ENCODE data around the gene GRB2.

GRCh38 chr17:75308732-75309629 lies 96.5 kb downstream of the GRB2 start:
- TF ChIP-seq CTCF (IDR thresholded peaks at IDR 0.05), result no peak
- TF ChIP-seq, protein P1, sequence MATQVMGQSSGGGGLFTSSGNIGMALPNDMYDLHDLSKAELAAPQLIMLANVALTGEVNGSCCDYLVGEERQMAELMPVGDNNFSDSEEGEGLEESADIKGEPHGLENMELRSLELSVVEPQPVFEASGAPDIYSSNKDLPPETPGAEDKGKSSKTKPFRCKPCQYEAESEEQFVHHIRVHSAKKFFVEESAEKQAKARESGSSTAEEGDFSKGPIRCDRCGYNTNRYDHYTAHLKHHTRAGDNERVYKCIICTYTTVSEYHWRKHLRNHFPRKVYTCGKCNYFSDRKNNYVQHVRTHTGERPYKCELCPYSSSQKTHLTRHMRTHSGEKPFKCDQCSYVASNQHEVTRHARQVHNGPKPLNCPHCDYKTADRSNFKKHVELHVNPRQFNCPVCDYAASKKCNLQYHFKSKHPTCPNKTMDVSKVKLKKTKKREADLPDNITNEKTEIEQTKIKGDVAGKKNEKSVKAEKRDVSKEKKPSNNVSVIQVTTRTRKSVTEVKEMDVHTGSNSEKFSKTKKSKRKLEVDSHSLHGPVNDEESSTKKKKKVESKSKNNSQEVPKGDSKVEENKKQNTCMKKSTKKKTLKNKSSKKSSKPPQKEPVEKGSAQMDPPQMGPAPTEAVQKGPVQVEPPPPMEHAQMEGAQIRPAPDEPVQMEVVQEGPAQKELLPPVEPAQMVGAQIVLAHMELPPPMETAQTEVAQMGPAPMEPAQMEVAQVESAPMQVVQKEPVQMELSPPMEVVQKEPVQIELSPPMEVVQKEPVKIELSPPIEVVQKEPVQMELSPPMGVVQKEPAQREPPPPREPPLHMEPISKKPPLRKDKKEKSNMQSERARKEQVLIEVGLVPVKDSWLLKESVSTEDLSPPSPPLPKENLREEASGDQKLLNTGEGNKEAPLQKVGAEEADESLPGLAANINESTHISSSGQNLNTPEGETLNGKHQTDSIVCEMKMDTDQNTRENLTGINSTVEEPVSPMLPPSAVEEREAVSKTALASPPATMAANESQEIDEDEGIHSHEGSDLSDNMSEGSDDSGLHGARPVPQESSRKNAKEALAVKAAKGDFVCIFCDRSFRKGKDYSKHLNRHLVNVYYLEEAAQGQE (IDR thresholded peaks at IDR 0.05; ENCODE audit: insufficient read depth in 1 of 2, low read depth in 2 of 2, low read length in 1 of 2), result no peak
- no peak for TF ChIP-seq SIN3A (IDR thresholded peaks at IDR 0.05; ENCODE audit: borderline replicate concordance, insufficient read depth, low read depth, low read length)

Data from Panc1 (cell line).